Regular cardiac myocyte (primary cell): Measurements from ENCODE around the gene ALS2CL. TPM values are rescaled to one million over a fixed set of nuclear protein-coding genes. Genes with fewer than 3 reads are reported as not detected.

Source experiments
- total RNA-seq: library from RNA; depleted of rRNA; stranded (reverse); fragments of >200 nt; gene quantifications from 2 replicates; pipeline ENCODE4 v1.2.3, GENCODE V29; 2014

ALS2CL gene, protein sequence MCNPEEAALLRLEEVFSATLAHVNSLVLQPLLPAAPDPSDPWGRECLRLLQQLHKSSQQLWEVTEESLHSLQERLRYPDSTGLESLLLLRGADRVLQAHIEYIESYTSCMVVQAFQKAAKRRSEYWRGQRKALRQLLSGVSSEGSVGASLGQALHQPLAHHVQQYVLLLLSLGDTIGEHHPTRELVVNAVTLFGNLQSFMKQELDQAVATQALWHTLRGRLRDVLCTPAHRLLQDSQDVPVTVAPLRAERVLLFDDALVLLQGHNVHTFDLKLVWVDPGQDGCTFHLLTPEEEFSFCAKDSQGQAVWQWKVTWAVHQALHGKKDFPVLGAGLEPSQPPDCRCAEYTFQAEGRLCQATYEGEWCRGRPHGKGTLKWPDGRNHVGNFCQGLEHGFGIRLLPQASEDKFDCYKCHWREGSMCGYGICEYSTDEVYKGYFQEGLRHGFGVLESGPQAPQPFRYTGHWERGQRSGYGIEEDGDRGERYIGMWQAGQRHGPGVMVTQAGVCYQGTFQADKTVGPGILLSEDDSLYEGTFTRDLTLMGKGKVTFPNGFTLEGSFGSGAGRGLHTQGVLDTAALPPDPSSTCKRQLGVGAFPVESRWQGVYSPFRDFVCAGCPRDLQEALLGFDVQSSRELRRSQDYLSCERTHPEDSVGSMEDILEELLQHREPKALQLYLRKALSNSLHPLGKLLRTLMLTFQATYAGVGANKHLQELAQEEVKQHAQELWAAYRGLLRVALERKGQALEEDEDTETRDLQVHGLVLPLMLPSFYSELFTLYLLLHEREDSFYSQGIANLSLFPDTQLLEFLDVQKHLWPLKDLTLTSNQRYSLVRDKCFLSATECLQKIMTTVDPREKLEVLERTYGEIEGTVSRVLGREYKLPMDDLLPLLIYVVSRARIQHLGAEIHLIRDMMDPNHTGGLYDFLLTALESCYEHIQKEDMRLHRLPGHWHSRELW
- total RNA-seq = 1.2 and 3.7 TPM in 2 replicates

GRCh38 chr3:46693038-46693891, at the start of gene ALS2CL:
TSS of gene ALS2CL (minus strand) at chr3:46693679. CDS start at chr3:46689440, 4,239 bp downstream.

DNA sequence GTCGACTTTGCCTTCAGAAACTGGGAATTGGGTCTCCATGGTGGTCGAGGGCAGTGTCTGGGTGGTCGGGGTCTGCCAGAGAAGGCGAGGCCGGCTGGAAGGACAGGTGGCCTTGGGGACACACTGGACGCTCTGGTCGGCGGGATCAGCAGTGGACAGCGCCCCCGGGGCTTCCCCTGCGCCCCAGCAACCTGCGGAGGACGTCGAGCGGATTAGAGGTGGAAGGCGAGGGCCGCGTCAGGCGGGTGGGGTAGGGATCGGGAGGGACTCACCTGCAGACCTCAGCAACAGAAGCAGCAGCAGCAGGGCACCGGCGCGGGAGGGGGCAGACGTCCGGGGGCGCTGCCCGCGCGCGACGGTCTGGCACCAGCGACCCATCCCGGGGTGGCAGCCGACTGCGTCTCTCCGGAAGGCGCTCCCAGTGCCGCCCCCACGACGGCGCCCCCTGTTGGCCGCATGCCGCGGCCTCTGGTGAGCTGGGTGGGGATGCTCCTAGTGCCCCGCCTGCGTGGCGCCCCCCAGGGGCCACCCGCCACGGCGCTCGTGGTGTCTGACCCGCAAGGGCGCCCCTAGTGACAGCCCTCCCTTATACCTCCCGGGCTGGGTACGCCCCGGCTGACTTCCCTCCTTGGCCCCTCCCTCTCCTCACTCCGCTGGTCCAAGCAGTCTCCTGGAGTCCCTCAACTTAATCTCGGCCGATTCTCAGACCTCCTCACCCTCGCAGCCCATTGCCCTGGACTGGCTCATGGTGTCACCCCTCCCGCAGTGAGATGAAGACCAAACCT, 24.2 kb upstream of the ALS2CL start, which contains the start of gene PRSS50:
PRSS50 (minus strand) TSS at position 423 of the 785 bp plus-strand sequence; CDS start at position 378, 45 bp downstream.

GRCh38 chr3:46701181-46701939, 7.9 kb upstream of the ALS2CL start, which contains the start of gene TMIE:
TSS of gene TMIE (plus strand) at chr3:46701392. CDS start at chr3:46701488, 96 bp downstream.

Other genes with a start within 250 kb of the ALS2CL start
- 0.38 and 2.0 TPM in 2 replicates for gene LTF, start 228.8 kb downstream of the ALS2CL start, total RNA-seq
- gene RTP3, start 195.7 kb downstream of the ALS2CL start, total RNA-seq = not detected in 2 replicates
- 3.6 and 5.4 TPM in 2 replicates for gene LRRC2, start 127.4 kb downstream of the ALS2CL start, total RNA-seq
- gene FAM240A, start 81.2 kb downstream of the ALS2CL start, total RNA-seq = not detected in 2 replicates
- gene TMIE, start 7.7 kb upstream of the ALS2CL start, total RNA-seq = not detected in 2 replicates
- gene PRSS50, start 24.2 kb upstream of the ALS2CL start, total RNA-seq = not detected in 2 replicates
- gene MYL3, start 169.8 kb upstream of the ALS2CL start, total RNA-seq = not detected in 2 replicates
- 0.38 and 0.85 TPM in 2 replicates for gene PTH1R, start 184.0 kb upstream of the ALS2CL start, total RNA-seq